Measurements from ENCODE around the gene SF3B4. TPM values are rescaled to one million over a fixed set of nuclear protein-coding genes. Genes with fewer than 3 reads are reported as not detected.
"Not testable (repeated sequence)": the region's sequence is repeated elsewhere in the genome, so short reads cannot be mapped to it uniquely, and the experiment has no call there.

The SF3B4 gene
- total RNA-seq, 1 donor from 2014 or later: 33.1 TPM

GRCh38 chr1:149896575-149896974 is 31.0 kb downstream of the SF3B4 start:
- TF ChIP-seq CTCF (IDR thresholded peaks at IDR 0.05; ENCODE audit: insufficient read depth, low read length, poor library complexity, severe bottlenecking): no peak
- Histone ChIP-seq H3K4me3 (ENCODE audit: low read depth, low read length) (no peak overlapping the region), H3K36me3 (ENCODE audit: control insufficient read depth, insufficient read depth, low read length) (no peaks in the 10 kb centered on the region), H3K27me3 (ENCODE audit: control insufficient read depth, insufficient read depth, low read length) (no peaks in the 10 kb centered on the region)
- no peak for DNase-seq (ENCODE audit: low read depth)

- H3K27me3 ChIP-seq (ENCODE audit: control insufficient read depth, insufficient read depth, low read length): no peaks in the 10 kb centered on the region
- H3K36me3 ChIP-seq (ENCODE audit: control insufficient read depth, insufficient read depth, low read length): no peaks in the 10 kb centered on the region
- DNase-seq (ENCODE audit: low read depth): no peak
- H3K4me3 ChIP-seq (ENCODE audit: low read depth, low read length): peak overlapping the region; percentile 41
- TF ChIP-seq CTCF (IDR thresholded peaks at IDR 0.05; ENCODE audit: insufficient read depth, low read length, poor library complexity, severe bottlenecking): no peak
Measured at GRCh38 chr1:149888999-149889289, 38.7 kb downstream of the SF3B4 start.

GRCh38 chr1:149888247-149888998 is 39.2 kb downstream of the SF3B4 start:
- no peaks in the 10 kb centered on the region for H3K36me3 ChIP-seq (ENCODE audit: control insufficient read depth, insufficient read depth, low read length)
- DNase-seq (ENCODE audit: low read depth): no peak
- H3K4me3 ChIP-seq (ENCODE audit: low read depth, low read length): peak overlapping the region; percentile 41
- no peaks in the 10 kb centered on the region for H3K27me3 ChIP-seq (ENCODE audit: control insufficient read depth, insufficient read depth, low read length)
- TF ChIP-seq CTCF (IDR thresholded peaks at IDR 0.05; ENCODE audit: insufficient read depth, low read length, poor library complexity, severe bottlenecking): peak; percentile 70

- peak; percentile 97 for DNase-seq (ENCODE audit: low read depth)
- Histone ChIP-seq H3K27me3 (ENCODE audit: control insufficient read depth, insufficient read depth, low read length) (no peaks in the 10 kb centered on the region), H3K4me3 (ENCODE audit: low read depth, low read length) (peak overlapping the region; percentile 55), H3K36me3 (ENCODE audit: control insufficient read depth, insufficient read depth, low read length) (no peaks in the 10 kb centered on the region)
- no peak for TF ChIP-seq CTCF (IDR thresholded peaks at IDR 0.05; ENCODE audit: insufficient read depth, low read length, poor library complexity, severe bottlenecking)
Measured at GRCh38 chr1:149887456-149888246, 40.0 kb downstream of the SF3B4 start.

- H3K36me3 ChIP-seq (ENCODE audit: control insufficient read depth, insufficient read depth, low read length); H3K27me3 ChIP-seq (ENCODE audit: control insufficient read depth, insufficient read depth, low read length); DNase-seq (ENCODE audit: low read depth): not testable (repeated sequence)
- H3K4me3 ChIP-seq (ENCODE audit: low read depth, low read length): peak overlapping the region; percentile 55
Measured at GRCh38 chr1:149887196-149887455, 40.5 kb downstream of the SF3B4 start.

GRCh38 chr1:149886396-149887195 is 41.0 kb downstream of the SF3B4 start:
- Histone ChIP-seq H3K4me3 (ENCODE audit: low read depth, low read length) (peak overlapping the region; percentile 60), H3K36me3 (ENCODE audit: control insufficient read depth, insufficient read depth, low read length) (no peaks in the 10 kb centered on the region), H3K27me3 (ENCODE audit: control insufficient read depth, insufficient read depth, low read length) (no peaks in the 10 kb centered on the region)
- peak; percentile 98 for DNase-seq (ENCODE audit: low read depth)
- TF ChIP-seq CTCF (IDR thresholded peaks at IDR 0.05; ENCODE audit: insufficient read depth, low read length, poor library complexity, severe bottlenecking): no peak

GRCh38 chr1:149886121-149886395 is 41.5 kb downstream of the SF3B4 start:
- DNase-seq (ENCODE audit: low read depth); H3K36me3 ChIP-seq (ENCODE audit: control insufficient read depth, insufficient read depth, low read length); H3K27me3 ChIP-seq (ENCODE audit: control insufficient read depth, insufficient read depth, low read length): not testable (repeated sequence)
- peak overlapping the region; percentile 60 for H3K4me3 ChIP-seq (ENCODE audit: low read depth, low read length)
